Measurements from ENCODE around the gene PNO1.

DNA sequence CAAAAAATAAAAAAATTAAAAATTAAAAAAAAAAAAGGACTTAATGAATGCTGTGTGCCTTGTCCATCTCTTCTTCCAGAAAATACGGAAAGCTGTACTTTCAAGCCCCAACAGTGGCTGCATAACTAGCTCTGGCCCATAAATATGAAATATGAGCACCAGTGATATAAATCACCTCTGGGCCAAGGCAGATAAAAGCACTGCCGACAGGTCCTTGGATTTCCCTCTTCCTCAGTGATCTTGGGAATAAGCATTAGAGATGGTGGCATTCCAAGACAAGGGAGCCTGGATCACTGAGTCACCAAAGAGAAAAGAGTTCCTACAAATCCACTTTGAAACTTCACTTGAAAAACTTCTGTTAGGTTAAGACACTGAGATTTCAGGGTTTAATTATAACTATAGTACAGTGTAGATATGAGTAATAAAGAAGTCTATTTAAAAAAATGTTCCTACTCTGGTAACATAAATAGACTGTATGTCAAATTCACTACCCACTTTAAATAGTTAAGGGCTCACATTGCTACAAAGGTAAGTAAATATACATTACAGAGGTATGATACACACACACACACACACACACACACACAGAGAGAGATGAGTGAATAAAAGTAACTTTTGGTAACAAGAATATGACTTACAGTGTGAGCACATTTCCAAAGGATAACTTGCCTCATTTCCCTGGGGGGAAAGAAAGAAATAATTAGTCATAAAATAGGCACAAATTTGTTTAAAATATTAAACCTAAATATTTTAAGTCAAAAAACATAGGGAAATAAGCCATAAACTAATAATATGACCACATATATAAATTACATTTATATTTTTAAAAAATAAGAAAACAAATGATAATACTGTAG is 59.0 kb downstream of the PNO1 start:
- TF ChIP-seq, protein P1, sequence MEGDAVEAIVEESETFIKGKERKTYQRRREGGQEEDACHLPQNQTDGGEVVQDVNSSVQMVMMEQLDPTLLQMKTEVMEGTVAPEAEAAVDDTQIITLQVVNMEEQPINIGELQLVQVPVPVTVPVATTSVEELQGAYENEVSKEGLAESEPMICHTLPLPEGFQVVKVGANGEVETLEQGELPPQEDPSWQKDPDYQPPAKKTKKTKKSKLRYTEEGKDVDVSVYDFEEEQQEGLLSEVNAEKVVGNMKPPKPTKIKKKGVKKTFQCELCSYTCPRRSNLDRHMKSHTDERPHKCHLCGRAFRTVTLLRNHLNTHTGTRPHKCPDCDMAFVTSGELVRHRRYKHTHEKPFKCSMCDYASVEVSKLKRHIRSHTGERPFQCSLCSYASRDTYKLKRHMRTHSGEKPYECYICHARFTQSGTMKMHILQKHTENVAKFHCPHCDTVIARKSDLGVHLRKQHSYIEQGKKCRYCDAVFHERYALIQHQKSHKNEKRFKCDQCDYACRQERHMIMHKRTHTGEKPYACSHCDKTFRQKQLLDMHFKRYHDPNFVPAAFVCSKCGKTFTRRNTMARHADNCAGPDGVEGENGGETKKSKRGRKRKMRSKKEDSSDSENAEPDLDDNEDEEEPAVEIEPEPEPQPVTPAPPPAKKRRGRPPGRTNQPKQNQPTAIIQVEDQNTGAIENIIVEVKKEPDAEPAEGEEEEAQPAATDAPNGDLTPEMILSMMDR (IDR thresholded peaks at IDR 0.05), result no peak
- TF ChIP-seq POLR2AphosphoS5 (IDR thresholded peaks at IDR 0.05) (no peak), POLR2A (IDR thresholded peaks at IDR 0.05) (no peak)
